K562 (cell line): ENCODE measurements around the gene CD160. TPM values are rescaled to one million over a fixed set of nuclear protein-coding genes. Genes with fewer than 3 reads are reported as not detected.

Experiments used
- ADNP ChIP-seq: fragments of 200-800 bp; sonication (Bioruptor generic); IDR thresholded peaks from 2 replicates; pipeline ENCODE4 v1.6.1; 2016; ENCODE audit warnings: missing genetic modification characterization, missing compliant biosample characterization
- CBX3 ChIP-seq, 2 experiments: IDR thresholded peaks; 1 replicate in 1 of 2; 2 replicates in 1 of 2; pipeline ENCODE4 v1.6.1; 2012; ENCODE audit warnings: inconsistent platforms in 2 of 2, low read length in 2 of 2, borderline replicate concordance in 1 of 2, control low read depth in 1 of 2
- EGR1 ChIP-seq: fragments of 450-650 bp; conservative IDR thresholded peaks from 2 replicates; pipeline ENCODE4 v1.6.1; 2017; ENCODE audit warnings: mild to moderate bottlenecking
- ELF4 ChIP-seq: fragments of 450-650 bp; formaldehyde crosslinking; IDR thresholded peaks from 2 replicates; pipeline ENCODE4 v1.4.0; 2022; ENCODE audit warnings: missing genetic modification characterization
- EP300 ChIP-seq: IDR thresholded peaks from 2 replicates; pipeline ENCODE4 v1.6.1; 2012; ENCODE audit warnings: low read length, improper control_type of control experiment
- ESRRA ChIP-seq: fragments of 450-650 bp; IDR thresholded peaks from 2 replicates; pipeline ENCODE4 v1.6.1; 2014; ENCODE audit warnings: low read depth, mild to moderate bottlenecking, moderate library complexity, borderline replicate concordance
- HDAC3 ChIP-seq: fragments of 450-650 bp; IDR thresholded peaks from 2 replicates; pipeline ENCODE4 v1.6.1; 2018; ENCODE audit warnings: borderline replicate concordance, mild to moderate bottlenecking, moderate library complexity; ENCODE audit not compliant: partially characterized antibody
- HIVEP1 ChIP-seq: fragments of 250-450 bp; sonication (Bioruptor Pico); IDR thresholded peaks from 2 replicates; pipeline ENCODE4 v1.4.0; 2020; ENCODE audit warnings: mild to moderate bottlenecking
- LARP7 ChIP-seq: fragments of 450-650 bp; IDR thresholded peaks from 2 replicates; pipeline ENCODE4 v1.6.1; 2016
- MECOM ChIP-seq: fragments of 250-450 bp; sonication (Bioruptor Pico); IDR thresholded peaks from 2 replicates; pipeline ENCODE4 v1.8.0; 2022; ENCODE audit warnings: inconsistent platforms
- NFE2 ChIP-seq: IDR thresholded peaks from 2 replicates; pipeline ENCODE4 v1.6.1; 2014; ENCODE audit warnings: antibody characterized with exemption, low read depth
- NRF1 ChIP-seq, 2 experiments: fragments of 450-650 bp; IDR thresholded peaks in 1 of 2; conservative IDR thresholded peaks in 1 of 2; 2 replicates each; pipeline ENCODE4 v1.6.1; 2014; ENCODE audit warnings: mild to moderate bottlenecking in 2 of 2
- NUFIP1 ChIP-seq: fragments of 450-650 bp; IDR thresholded peaks from 2 replicates; pipeline ENCODE4 v1.6.1; 2018; ENCODE audit not compliant: partially characterized antibody
- PHB ChIP-seq: fragments of 250-450 bp; sonication (Bioruptor Pico); IDR thresholded peaks from 2 replicates; pipeline ENCODE4 v1.5.0; 2021
- PHTF2 ChIP-seq: fragments of 250-450 bp; sonication (Bioruptor Pico); IDR thresholded peaks from 2 replicates; pipeline ENCODE4 v1.5.0; 2021; ENCODE audit warnings: mild to moderate bottlenecking
- RBM25 ChIP-seq: fragments of 200-400 bp; formaldehyde crosslinking; IDR thresholded peaks from 2 replicates; pipeline ENCODE4 v1.6.1; 2018; ENCODE audit warnings: low read length, low read depth, moderate library complexity; ENCODE audit not compliant: severe bottlenecking
- RCOR1 ChIP-seq, 2 experiments: IDR thresholded peaks; 2 replicates each; pipeline ENCODE4 v1.6.1; 2012; ENCODE audit warnings: low read depth in 2 of 2, low read length in 2 of 2, borderline replicate concordance in 1 of 2, improper control_type of control experiment in 1 of 2
- RFX7 ChIP-seq: fragments of 250-450 bp; sonication (Bioruptor Pico); IDR thresholded peaks from 2 replicates; pipeline ENCODE4 v1.5.1; 2021; ENCODE audit warnings: mild to moderate bottlenecking
- SNIP1 ChIP-seq: fragments of 450-650 bp; IDR thresholded peaks from 2 replicates; pipeline ENCODE4 v1.7.1; 2017; ENCODE audit warnings: low read depth, mild to moderate bottlenecking
- SOX6 ChIP-seq: fragments of 450-650 bp; IDR thresholded peaks from 2 replicates; pipeline ENCODE4 v1.6.1; 2014; ENCODE audit warnings: mild to moderate bottlenecking
- STAT5B ChIP-seq: fragments of 250-450 bp; sonication (Bioruptor Pico); IDR thresholded peaks from 2 replicates; pipeline ENCODE4 v1.8.0; 2021; ENCODE audit warnings: mild to moderate bottlenecking, inconsistent platforms
- TBL1XR1 ChIP-seq, 2 experiments: IDR thresholded peaks; 2 replicates each; pipeline ENCODE4 v1.6.1; 2012; ENCODE audit warnings: improper control_type of control experiment in 2 of 2, low read length in 2 of 2, mild to moderate bottlenecking in 1 of 2
- TFE3 ChIP-seq: fragments of 450-650 bp; formaldehyde crosslinking; IDR thresholded peaks from 2 replicates; pipeline ENCODE4 v1.4.0; 2020; ENCODE audit warnings: mild to moderate bottlenecking, mixed read lengths
- XRCC4 ChIP-seq: IDR thresholded peaks from one replicate; pipeline ENCODE4 v1.6.1; 2011; ENCODE audit not compliant: insufficient read depth, insufficient read length; ENCODE audit errors: extremely low read depth
- ZEB2 ChIP-seq: fragments of 450-650 bp; IDR thresholded peaks from 2 replicates; pipeline ENCODE4 v1.6.1; 2016
- ZNF583 ChIP-seq: fragments of 250-450 bp; sonication (Bioruptor Pico); IDR thresholded peaks from 2 replicates; pipeline ENCODE4 v1.4.0; 2020
- ZNF707 ChIP-seq: fragments of 250-450 bp; sonication (Bioruptor Pico); conservative IDR thresholded peaks from 2 replicates; pipeline ENCODE4 v1.8.0; 2022; ENCODE audit warnings: inconsistent platforms, mild to moderate bottlenecking, moderate library complexity
- polyA plus RNA-seq, 8 experiments: library from polyadenylated mRNA; depleted of rRNA in 4 of 8; stranded (reverse) in 5 of 8; unstranded in 3 of 8; fragments of >200 nt; fragmentation: Nextera tagmentation in 2 of 8; fragmentation: Illumina TruSeq in 1 of 8; extraction: Ambion mirVana in 2 of 8; extraction: Trizol in 1 of 8; gene quantifications; 2 replicates each; pipeline versions ENCODE4 v1.2.1 to v1.2.3, GENCODE V29; 2011 to 2014; ENCODE audit warnings: inconsistent platforms in 1 of 8, missing spikeins in 1 of 8
- total RNA-seq, 7 experiments: library from RNA; depleted of rRNA in 6 of 7; stranded (reverse); fragments of >200 nt in 6 of 7; fragmentation: Illumina TruSeq in 2 of 7; extraction: Trizol in 2 of 7; gene quantifications; 2 replicates each; pipeline versions ENCODE4 v1.2.1 to v1.2.3, GENCODE V29; 2011 to 2021; ENCODE audit warnings: low replicate concordance in 1 of 7
- TF ChIP-seq, protein P1 (sequence below): fragments of 450-650 bp; IDR thresholded peaks from 2 replicates; pipeline ENCODE4 v1.6.1; 2016
- TF ChIP-seq, protein P2 (sequence below), 3 experiments: IDR thresholded peaks in 2 of 3; conservative IDR thresholded peaks in 1 of 3; 2 replicates each; pipeline ENCODE4 v1.5.1; 2011 to 2012; ENCODE audit warnings: low read length in 3 of 3, mild to moderate bottlenecking in 3 of 3, control low read depth in 2 of 3, improper control_type of control experiment in 1 of 3, inconsistent platforms in 1 of 3, low read depth in 1 of 3, mixed read lengths in 1 of 3, moderate library complexity in 1 of 3; ENCODE audit not compliant: insufficient read depth in 2 of 3

The CD160 gene
- total and polyA plus RNA-seq, 9 of the 15 experiments (the other 6 are each of a cell fraction or from before 2014, with no cell fraction given): 0.01 TPM; not detected in 8

DNA sequence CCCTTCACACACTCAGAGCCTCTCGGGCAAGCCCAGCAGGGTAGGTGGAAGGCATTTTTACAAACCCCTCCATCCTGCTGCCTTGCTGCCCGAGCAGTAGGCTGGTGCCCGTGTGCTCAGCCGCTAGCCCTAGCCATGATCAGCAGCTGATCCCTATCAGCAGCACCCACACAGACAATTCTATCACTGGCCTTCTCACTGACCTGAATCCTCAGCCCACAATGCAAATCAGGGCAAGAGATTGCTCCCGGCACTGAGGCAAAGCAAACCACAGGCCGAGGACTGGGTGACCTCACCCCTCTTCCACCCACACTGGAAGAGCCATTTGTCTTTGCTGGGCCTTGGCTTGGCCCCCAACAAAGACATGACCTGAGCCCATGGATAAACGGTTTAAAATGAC is 11.2 kb upstream of the CD160 start (continued):
- no peak for TF ChIP-seq HDAC3
- no peak for TF ChIP-seq NUFIP1
- TF ChIP-seq MECOM (CRISPR knock-in tag): no peak
- no peak for TF ChIP-seq TBL1XR1 (IDR thresholded peaks at IDR 0.05; ENCODE audit: low read length in 2 of 2)
- no peak for TF ChIP-seq ZNF583 (CRISPR knock-in tag)
- no peak for TF ChIP-seq ESRRA
- TF ChIP-seq RFX7: no peak
- TF ChIP-seq, protein P1, sequence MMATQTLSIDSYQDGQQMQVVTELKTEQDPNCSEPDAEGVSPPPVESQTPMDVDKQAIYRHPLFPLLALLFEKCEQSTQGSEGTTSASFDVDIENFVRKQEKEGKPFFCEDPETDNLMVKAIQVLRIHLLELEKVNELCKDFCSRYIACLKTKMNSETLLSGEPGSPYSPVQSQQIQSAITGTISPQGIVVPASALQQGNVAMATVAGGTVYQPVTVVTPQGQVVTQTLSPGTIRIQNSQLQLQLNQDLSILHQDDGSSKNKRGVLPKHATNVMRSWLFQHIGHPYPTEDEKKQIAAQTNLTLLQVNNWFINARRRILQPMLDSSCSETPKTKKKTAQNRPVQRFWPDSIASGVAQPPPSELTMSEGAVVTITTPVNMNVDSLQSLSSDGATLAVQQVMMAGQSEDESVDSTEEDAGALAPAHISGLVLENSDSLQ: no peak
- no peak for TF ChIP-seq PHB (CRISPR knock-in tag)
- TF ChIP-seq EGR1: peak; percentile 50
- no peak for TF ChIP-seq HIVEP1 (CRISPR knock-in tag)
- TF ChIP-seq ZNF707 (CRISPR knock-in tag): no peak
- TF ChIP-seq, protein P2, sequence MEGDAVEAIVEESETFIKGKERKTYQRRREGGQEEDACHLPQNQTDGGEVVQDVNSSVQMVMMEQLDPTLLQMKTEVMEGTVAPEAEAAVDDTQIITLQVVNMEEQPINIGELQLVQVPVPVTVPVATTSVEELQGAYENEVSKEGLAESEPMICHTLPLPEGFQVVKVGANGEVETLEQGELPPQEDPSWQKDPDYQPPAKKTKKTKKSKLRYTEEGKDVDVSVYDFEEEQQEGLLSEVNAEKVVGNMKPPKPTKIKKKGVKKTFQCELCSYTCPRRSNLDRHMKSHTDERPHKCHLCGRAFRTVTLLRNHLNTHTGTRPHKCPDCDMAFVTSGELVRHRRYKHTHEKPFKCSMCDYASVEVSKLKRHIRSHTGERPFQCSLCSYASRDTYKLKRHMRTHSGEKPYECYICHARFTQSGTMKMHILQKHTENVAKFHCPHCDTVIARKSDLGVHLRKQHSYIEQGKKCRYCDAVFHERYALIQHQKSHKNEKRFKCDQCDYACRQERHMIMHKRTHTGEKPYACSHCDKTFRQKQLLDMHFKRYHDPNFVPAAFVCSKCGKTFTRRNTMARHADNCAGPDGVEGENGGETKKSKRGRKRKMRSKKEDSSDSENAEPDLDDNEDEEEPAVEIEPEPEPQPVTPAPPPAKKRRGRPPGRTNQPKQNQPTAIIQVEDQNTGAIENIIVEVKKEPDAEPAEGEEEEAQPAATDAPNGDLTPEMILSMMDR (IDR thresholded peaks at IDR 0.05 in 2 of 3, conservative IDR thresholded peaks at IDR 0.05 in 1 of 3; ENCODE audit: insufficient read depth in 2 of 3, low read depth in 1 of 3, low read length in 3 of 3): no peak
- TF ChIP-seq XRCC4: no peak
- no peak for TF ChIP-seq ADNP (tag)
- no peak for TF ChIP-seq STAT5B (CRISPR knock-in tag)
- TF ChIP-seq ELF4 (CRISPR knock-in tag): 0 out of 2 replicates have a peak, but pooled peaks have one; percentile 24
- peak; percentile 62; the same call in 1 of the 2 replicates for TF ChIP-seq SOX6
- TF ChIP-seq NRF1 (conservative IDR thresholded peaks at IDR 0.05 in 1 of 2, IDR thresholded peaks at IDR 0.05 in 1 of 2): no peak
- no peak for TF ChIP-seq PHTF2 (CRISPR knock-in tag)
- peak; percentile 16 to 69; a peak in 2 of 4 replicates for TF ChIP-seq RCOR1 (IDR thresholded peaks at IDR 0.05; ENCODE audit: borderline replicate concordance in 1 of 2, low read depth in 2 of 2, low read length in 2 of 2)
- TF ChIP-seq EP300: no peak
- TF ChIP-seq RBM25: no peak
- no peak for TF ChIP-seq ZEB2
- no peak for TF ChIP-seq CBX3 (IDR thresholded peaks at IDR 0.05; ENCODE audit: borderline replicate concordance in 1 of 2, low read length in 2 of 2)
- no peak for TF ChIP-seq LARP7
- TF ChIP-seq SNIP1: no peak
- TF ChIP-seq TFE3 (CRISPR knock-in tag): no peak
- TF ChIP-seq NFE2: no peak
